Stimulated activated memory B cell treated with anti-CD40 and anti-IgM and Interleukin-4, amounts not matched to agents 10 μg/mL and 1 μg/mL and 100 μg/mL, for 72 hours (primary cell): Measurements from ENCODE around the gene TBCE.

ENCODE experiments used
- ATAC-seq: fragments of 150-1000 bp; cut with Tn5 transposase; 2 replicates; pipeline ENCODE4 v1.10.0; 2021
- H3K27ac Mint-ChIP-seq: one replicate; pipeline ENCODE4 v1.8.0; 2022; ENCODE audit warnings: mild to moderate bottlenecking, mixed read lengths
- H3K27me3 Mint-ChIP-seq: one replicate; pipeline ENCODE4 v1.8.0; 2022; ENCODE audit warnings: mixed read lengths
- H3K36me3 Mint-ChIP-seq: one replicate; pipeline ENCODE4 v1.8.0; 2022; ENCODE audit warnings: mixed read lengths
- H3K4me1 Mint-ChIP-seq: one replicate; pipeline ENCODE4 v1.8.0; 2022; ENCODE audit warnings: mixed read lengths
- H3K4me3 Mint-ChIP-seq: one replicate; pipeline ENCODE4 v1.8.0; 2022; ENCODE audit warnings: mild to moderate bottlenecking, moderate library complexity, mixed read lengths
- H3K9me3 Mint-ChIP-seq: one replicate; pipeline ENCODE4 v1.8.0; 2022; ENCODE audit warnings: mixed read lengths

The TBCE gene

DNA sequence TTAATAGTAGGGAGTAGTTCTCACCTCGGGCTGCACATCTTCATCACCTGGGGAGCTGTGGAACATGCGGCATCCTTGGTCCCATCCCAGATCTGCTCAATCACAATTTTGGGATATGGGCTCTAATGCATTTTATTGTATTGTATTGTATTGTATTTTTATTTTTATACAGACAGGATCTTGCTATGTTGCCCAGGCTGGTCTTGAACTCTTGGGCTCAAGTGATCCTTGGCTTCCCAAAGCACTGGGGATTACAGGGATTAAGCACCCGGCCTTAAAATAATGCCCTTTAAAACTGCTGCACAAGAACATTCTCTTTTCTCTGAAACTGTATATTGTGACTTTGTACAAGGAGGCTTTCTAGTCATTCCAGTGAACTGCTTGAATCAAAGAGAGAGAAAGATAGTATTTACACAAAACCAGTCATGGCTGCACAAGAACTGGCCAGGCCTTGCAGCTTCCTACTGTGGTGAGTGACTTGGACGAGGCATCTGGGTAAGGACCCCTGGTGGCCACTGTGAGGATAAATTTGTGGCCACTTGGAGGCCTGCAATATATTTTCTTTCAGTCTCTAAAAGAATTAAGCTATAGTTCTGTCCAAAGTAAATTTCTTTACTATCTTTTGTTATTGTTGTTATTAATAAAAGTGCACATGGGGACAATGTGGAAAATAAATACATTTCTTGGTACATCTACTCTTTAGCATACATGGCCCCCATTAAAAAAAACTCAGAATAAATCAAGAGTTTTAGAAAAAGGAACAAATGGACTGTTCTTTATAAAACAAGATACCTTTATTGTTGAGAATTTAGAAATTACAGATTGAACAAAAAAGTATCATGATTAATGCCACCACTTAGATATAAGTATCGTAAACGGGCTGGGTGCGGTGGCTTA lies 48.0 kb downstream of the TBCE start:
- no peaks in the 10 kb centered on the region for H3K36me3 Mint-ChIP-seq
- H3K4me3 Mint-ChIP-seq, result no peak overlapping the region
- H3K4me1 Mint-ChIP-seq, result peaks cover 8% of the 10 kb centered on the region
- no peaks in the 10 kb centered on the region for H3K27me3 Mint-ChIP-seq
- peak; percentile 79 for ATAC-seq
- no peak overlapping the region for H3K27ac Mint-ChIP-seq
- H3K9me3 Mint-ChIP-seq, result no peaks in the 10 kb centered on the region

DNA sequence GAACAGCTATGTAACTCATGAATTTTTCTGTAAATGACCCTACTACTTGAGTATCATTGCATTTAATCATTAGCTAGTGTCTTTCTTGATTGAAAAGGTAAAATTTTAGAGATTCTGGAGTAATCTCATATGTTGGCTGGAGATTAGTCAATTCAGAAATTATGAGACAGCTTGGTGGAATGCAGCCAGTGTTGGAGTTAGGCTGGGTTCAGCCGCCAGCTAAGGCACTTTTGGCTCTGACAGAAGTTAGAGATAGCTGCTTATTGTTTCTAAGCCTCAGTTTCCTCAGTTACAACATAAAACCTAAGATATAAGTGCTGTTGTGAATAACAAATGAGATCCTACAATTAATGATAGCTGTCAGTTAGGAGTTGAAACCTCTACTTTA lies 49.4 kb downstream of the TBCE start:
- Mint-ChIP-seq H3K9me3 (no peaks in the 10 kb centered on the region), H3K4me3 (no peak overlapping the region), H3K27me3 (no peaks in the 10 kb centered on the region), H3K4me1 (peaks cover 4% of the 10 kb centered on the region), H3K36me3 (no peaks in the 10 kb centered on the region), H3K27ac (no peak overlapping the region)
- ATAC-seq, result no peak

DNA sequence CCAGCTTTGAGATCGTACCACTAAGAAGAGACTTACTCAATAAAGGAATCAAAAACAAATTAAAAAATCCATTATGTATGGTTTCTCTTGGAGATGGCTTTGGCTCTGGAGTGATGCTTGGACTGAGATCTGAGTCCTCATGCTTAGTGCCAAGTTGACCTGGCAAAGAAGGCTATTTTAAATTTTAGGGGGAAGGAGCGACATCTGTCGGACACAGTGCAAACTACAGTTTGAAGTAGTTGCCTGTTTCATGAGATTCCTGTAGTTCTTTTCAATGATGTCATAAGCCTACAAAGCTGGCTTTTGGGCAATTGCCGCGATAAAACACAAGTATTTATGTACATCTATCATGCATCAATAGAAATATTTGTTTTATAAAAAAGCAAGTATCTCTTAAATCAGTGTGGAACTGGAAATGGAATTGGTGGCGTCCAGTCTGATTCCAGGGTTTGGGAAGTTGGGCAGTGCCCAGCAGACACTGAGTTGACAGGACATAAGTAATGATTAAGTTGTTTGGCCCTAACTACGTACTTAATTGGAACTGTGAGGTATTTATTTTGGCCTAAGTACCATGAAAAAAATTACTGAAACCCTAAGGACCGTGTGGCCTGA lies 50.0 kb downstream of the TBCE start:
- Mint-ChIP-seq H3K27me3 (no peaks in the 10 kb centered on the region), H3K9me3 (no peaks in the 10 kb centered on the region), H3K4me1 (no peaks in the 10 kb centered on the region), H3K36me3 (no peaks in the 10 kb centered on the region), H3K4me3 (no peak overlapping the region), H3K27ac (no peak overlapping the region)
- peak; percentile 63 for ATAC-seq

DNA sequence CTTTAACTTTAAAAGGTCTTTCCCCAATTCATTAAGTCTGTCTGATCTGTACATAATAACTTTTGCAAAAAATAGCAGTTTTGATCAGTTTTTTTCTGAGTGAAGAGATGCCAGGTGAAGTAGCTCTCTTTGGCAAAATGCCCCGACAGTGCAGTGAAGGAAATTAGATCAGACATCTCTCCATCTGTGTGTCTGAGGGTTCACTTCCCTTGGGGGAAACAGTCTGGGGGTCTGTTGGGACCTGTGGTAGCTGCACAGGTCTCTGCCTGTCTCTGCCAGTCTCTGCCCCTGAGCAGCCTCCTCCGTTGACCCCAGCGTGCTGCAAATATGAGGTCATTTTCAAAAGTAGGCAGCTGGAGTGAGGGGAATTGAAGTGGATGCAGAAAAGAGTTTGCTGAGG lies 54.5 kb downstream of the TBCE start:
- Mint-ChIP-seq H3K4me3 (no peak overlapping the region), H3K36me3 (peaks cover 15% of the 10 kb centered on the region), H3K9me3 (no peaks in the 10 kb centered on the region), H3K27me3 (no peaks in the 10 kb centered on the region), H3K27ac (no peak overlapping the region), H3K4me1 (peaks cover 20% of the 10 kb centered on the region)
- no peak for ATAC-seq

DNA sequence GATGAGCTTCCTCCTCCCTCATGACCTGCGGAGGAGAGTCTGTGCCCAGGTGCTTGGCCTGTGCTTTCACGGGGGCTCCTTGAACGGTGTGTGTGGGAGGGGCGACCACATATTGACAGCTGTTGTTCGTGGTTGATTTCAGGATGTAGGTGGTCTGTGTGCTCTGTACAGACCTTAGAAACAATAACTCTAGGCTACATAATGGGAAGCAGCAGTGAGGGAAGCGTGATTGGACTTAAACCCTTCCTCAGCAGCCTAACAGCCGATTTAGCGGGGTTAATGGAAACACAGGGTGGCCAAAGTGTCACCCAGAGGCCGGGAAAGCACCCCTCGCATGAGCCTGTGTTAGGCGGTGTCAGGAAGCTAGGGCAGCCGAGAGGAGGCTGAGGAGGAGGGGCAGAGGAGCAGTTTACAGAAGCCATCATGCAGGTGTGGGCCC lies 56.0 kb downstream of the TBCE start:
- H3K27me3 Mint-ChIP-seq, result no peaks in the 10 kb centered on the region
- ATAC-seq, result peak; percentile 48
- H3K36me3 Mint-ChIP-seq, result peaks cover 15% of the 10 kb centered on the region
- no peaks in the 10 kb centered on the region for H3K9me3 Mint-ChIP-seq
- no peak overlapping the region for H3K4me3 Mint-ChIP-seq
- peaks cover 20% of the 10 kb centered on the region for H3K4me1 Mint-ChIP-seq
- no peak overlapping the region for H3K27ac Mint-ChIP-seq

DNA sequence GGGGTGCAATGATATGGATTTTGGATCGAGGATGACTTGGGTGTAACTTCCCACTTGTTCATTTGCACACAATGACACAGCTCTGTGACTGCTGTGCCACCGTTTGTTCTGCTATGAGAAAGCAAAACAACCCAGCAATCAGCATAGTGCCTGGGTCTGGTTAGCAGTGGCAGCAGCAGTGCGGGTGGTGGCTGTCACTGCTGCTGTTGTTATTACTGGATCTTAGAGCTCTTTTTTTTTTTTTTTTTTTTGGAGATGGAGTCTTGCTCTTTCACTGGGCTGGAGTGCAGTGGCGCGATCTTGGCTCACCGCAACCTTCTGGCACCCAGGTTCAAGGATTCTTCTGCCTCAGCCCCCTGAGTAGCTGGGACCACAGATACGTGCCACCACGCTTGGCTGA lies 56.9 kb downstream of the TBCE start:
- Mint-ChIP-seq H3K4me1 (peaks cover 20% of the 10 kb centered on the region), H3K4me3 (no peak overlapping the region), H3K36me3 (peaks cover 15% of the 10 kb centered on the region), H3K27me3 (no peaks in the 10 kb centered on the region), H3K9me3 (no peaks in the 10 kb centered on the region), H3K27ac (no peak overlapping the region)
- no peak for ATAC-seq

DNA sequence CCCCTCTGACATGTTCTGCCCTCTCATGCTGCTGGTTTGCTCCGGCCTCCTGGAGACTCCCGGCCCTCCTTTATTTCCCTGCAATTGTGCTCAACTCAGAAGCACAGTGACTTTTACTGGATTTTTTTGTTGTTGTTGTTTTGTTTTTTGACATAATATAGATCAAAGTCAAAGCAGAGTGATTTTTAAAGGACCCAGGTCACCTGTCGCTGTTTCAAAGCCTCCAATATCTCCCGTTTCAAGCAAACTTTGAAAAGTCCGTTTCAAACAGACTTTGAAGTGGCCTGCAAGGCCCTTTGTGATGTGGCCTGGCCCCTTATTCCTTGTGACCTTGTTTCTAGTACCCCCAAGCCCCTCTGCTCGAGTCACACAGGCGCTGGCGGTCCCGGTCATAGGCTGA lies 58.1 kb downstream of the TBCE start:
- Mint-ChIP-seq H3K27me3 (no peaks in the 10 kb centered on the region), H3K4me3 (no peak overlapping the region), H3K9me3 (no peaks in the 10 kb centered on the region), H3K27ac (no peak overlapping the region), H3K36me3 (peaks cover 15% of the 10 kb centered on the region), H3K4me1 (peaks cover 20% of the 10 kb centered on the region)
- ATAC-seq, result no peak

DNA sequence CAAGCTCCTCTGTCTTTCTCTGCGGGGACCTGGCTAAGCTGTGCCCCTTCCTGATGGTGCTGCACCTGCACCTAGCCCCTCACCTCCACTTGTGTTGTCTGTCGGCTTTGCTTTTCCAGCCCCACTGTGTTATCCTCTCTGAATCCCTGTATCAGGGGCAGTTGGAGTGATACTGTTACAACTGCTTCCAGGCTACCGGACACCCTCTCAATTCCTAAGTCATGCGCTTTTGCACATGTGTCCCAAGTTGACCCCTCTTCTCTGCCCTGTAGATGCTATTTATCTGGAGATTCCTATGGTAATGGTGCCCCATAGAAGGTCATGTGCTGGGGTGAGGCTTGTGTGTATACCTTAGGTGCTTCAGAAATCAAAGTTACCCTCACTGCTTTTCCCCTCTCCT lies 58.9 kb downstream of the TBCE start:
- Mint-ChIP-seq H3K4me3 (no peak overlapping the region), H3K27me3 (no peaks in the 10 kb centered on the region), H3K36me3 (peaks cover 15% of the 10 kb centered on the region), H3K27ac (no peak overlapping the region), H3K4me1 (peaks cover 20% of the 10 kb centered on the region), H3K9me3 (no peaks in the 10 kb centered on the region)
- ATAC-seq, result no peak

DNA sequence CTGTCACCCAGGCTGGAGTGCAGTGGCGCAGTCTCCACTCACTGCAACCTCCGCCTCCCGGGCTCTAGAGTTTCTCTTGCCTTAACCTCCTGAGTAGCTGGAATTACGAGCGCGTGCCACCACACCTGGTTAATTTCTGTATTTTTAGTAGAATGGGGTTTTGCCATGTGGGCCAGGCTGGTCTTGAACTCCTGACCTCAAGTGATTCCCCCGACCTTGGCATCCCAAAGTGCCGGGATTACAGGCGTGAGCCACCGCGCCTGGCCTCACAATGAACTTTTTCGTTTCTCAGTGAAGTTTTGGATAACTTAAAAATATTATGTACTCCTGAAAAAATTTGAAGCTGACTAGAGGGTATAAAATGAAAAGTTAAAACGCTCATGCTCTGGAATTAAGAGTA lies 59.5 kb downstream of the TBCE start:
- Mint-ChIP-seq H3K27ac (no peak overlapping the region), H3K36me3 (peaks cover 15% of the 10 kb centered on the region), H3K4me1 (peaks cover 20% of the 10 kb centered on the region)

DNA sequence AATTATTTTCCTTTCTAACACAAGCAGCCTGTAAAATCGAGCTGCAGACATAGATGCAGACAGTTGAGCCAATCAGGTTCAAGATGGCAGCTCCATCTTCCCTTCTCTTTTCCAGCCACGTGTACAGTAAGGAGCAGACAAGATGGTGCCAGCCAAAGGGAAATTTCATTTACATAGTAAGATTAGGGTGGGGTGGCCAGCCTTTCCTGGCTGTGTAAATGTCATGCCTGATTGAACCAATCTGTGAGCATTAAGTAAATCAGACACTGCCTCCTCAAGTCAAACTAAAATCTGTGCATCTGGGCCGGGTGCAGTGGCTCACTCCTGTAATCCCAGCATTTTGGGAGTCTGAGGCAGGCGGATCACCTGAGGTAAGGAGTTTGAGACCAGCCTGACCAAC lies 60.2 kb downstream of the TBCE start:
- H3K36me3 Mint-ChIP-seq, result peaks cover 18% of the 10 kb centered on the region
- H3K9me3 Mint-ChIP-seq, result no peaks in the 10 kb centered on the region
- no peak overlapping the region for H3K27ac Mint-ChIP-seq
- peaks cover 20% of the 10 kb centered on the region for H3K4me1 Mint-ChIP-seq
- ATAC-seq, result no peak
- no peak overlapping the region for H3K4me3 Mint-ChIP-seq
- no peaks in the 10 kb centered on the region for H3K27me3 Mint-ChIP-seq

More for the DNA sequence above, 59.5 kb downstream of the TBCE start:
- Mint-ChIP-seq H3K4me3 (no peak overlapping the region), H3K27me3 (no peaks in the 10 kb centered on the region), H3K9me3 (no peaks in the 10 kb centered on the region)
- ATAC-seq, result no peak

DNA sequence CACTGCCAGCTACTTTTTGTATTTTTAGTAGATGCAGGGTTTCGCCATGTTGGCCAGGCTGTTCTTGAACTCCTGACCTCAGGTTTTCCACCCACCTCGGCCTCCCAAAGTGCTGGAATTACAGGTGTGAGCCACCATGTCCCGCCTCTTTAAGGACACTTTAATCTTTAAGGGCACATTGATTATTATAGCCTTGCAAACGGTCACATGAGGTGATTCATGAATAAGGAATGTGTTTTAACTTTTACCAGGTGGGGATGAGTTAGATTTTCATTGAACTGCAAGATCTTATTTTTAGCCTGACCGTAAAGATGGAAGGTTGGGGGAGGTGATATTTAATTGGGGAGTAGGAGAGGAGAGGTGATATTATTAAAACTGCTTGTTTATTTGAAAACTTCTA lies 61.9 kb downstream of the TBCE start:
- peaks cover 9% of the 10 kb centered on the region for H3K4me1 Mint-ChIP-seq
- H3K9me3 Mint-ChIP-seq, result no peaks in the 10 kb centered on the region
- no peaks in the 10 kb centered on the region for H3K27me3 Mint-ChIP-seq
- H3K4me3 Mint-ChIP-seq, result no peak overlapping the region
- peaks cover 30% of the 10 kb centered on the region for H3K36me3 Mint-ChIP-seq
- H3K27ac Mint-ChIP-seq, result no peak overlapping the region
- ATAC-seq, result no peak

DNA sequence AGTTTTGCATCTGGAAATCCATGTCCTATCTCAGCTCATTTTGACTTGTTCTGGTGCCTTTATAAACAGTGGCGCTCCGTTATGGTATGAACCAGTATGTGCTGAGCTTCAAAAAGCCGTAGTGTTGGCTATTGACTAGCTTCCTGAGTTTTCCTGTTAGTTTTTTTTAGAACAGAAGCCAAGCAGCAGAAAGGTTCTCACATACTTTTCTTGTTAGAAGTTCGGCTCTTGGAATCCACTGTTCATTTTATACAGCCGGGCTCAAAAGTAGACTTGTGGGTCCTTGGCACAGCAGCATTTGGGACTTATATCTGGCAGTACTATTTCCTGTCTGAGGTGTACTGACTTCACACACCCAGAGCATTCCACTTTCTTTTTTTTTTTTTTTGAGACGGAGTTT lies 63.8 kb downstream of the TBCE start:
- Mint-ChIP-seq H3K4me3 (no peak overlapping the region), H3K9me3 (no peaks in the 10 kb centered on the region), H3K27ac (no peak overlapping the region), H3K4me1 (no peaks in the 10 kb centered on the region), H3K36me3 (peaks cover 18% of the 10 kb centered on the region), H3K27me3 (no peaks in the 10 kb centered on the region)
- no peak for ATAC-seq

DNA sequence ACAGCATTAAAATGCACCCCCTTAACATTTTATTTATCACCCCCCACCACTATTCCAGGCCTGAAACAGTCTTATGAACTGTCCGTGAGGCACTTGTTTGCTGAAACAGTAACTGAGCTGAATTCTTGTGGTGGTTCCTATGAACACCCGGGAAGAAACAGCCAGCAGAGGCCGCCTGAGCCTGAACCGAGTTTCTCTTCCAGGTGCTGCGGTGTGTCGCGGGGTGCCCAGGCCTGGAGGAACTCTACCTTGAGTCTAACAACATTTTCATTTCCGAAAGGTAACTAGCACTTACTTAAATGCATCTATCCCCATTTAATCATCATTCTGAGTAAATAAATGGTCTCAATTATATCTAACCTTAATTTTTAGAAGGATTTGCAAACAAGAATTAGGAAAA lies 66.8 kb downstream of the TBCE start:
- peaks cover 37% of the 10 kb centered on the region for H3K36me3 Mint-ChIP-seq
- no peak for ATAC-seq
- no peaks in the 10 kb centered on the region for H3K27me3 Mint-ChIP-seq
- no peaks in the 10 kb centered on the region for H3K4me1 Mint-ChIP-seq
- no peak overlapping the region for H3K27ac Mint-ChIP-seq
- no peak overlapping the region for H3K4me3 Mint-ChIP-seq
- no peaks in the 10 kb centered on the region for H3K9me3 Mint-ChIP-seq

DNA sequence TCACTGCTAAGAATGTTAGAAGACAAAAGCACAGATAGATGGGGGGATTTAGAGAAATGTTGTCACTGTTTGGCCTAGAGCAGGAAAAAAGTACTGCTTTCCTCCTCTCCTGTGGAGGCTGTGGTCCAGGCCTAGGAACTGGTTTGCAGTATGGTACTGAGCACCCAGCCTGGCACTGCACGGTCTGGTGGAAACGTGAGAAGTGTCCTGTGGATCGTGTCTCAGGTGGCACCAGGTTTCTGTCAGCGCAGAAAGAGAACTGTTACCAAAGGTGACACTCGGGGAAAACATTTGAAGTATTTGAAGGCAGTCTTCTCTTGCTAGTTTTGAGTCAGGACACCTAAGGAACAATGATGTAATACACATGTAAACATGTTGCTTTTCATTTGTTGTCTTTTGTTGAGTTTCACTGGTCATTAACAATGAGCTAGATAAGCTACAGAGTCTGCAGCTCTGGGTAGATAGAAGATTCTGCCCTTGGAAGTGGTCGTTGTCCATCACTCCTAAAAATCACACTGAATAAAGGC lies 74.0 kb downstream of the TBCE start:
- Mint-ChIP-seq H3K9me3 (no peaks in the 10 kb centered on the region), H3K27me3 (no peaks in the 10 kb centered on the region), H3K4me3 (no peak overlapping the region), H3K36me3 (peaks cover 58% of the 10 kb centered on the region), H3K27ac (no peak overlapping the region), H3K4me1 (no peaks in the 10 kb centered on the region)
- no peak for ATAC-seq

DNA sequence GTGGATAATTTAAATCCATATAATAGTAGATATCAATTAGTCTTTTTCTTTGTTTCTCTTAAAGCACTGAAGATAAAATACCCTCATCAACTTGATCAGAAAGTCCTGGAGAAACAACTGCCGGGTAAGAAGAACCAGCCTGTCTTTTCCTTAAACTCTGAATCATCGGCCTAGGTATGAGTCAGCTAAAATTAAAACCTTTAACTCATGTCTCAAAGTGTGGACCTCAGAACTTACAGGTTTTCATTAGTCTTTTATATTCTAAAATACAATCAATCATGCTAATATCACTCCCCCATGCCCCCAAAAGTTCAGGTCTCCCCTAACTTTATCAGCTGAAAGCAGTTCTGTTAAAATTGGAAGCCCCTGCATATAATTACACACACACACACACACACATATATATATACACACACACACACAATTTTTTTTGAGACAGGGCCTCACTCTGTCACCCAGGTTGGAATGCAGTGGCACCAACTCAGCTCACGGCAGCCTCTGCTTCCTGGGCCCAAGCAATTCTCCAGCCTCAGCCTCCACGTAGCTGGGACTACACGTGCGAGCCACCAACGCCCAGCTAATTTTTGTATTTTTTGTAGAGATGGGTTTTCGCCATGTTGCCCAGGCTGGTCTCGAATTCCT lies 75.7 kb downstream of the TBCE start:
- Mint-ChIP-seq H3K9me3 (no peaks in the 10 kb centered on the region), H3K36me3 (peaks cover 46% of the 10 kb centered on the region), H3K4me3 (no peak overlapping the region), H3K27me3 (no peaks in the 10 kb centered on the region), H3K27ac (no peak overlapping the region), H3K4me1 (no peaks in the 10 kb centered on the region)
- ATAC-seq, result no peak
